ENCODE data around the gene MAP3K15.
"Not testable (repeated sequence)": the region's sequence is repeated elsewhere in the genome, so short reads cannot be mapped to it uniquely, and the experiment has no call there.

Gene MAP3K15

GRCh38 chrX:19539665-19540064 is 24.4 kb upstream of the MAP3K15 start:
- H3K27ac ChIP-seq = no peak overlapping the region
- no peak for DNase-seq (ENCODE audit: low read depth, low spot score)

DNA sequence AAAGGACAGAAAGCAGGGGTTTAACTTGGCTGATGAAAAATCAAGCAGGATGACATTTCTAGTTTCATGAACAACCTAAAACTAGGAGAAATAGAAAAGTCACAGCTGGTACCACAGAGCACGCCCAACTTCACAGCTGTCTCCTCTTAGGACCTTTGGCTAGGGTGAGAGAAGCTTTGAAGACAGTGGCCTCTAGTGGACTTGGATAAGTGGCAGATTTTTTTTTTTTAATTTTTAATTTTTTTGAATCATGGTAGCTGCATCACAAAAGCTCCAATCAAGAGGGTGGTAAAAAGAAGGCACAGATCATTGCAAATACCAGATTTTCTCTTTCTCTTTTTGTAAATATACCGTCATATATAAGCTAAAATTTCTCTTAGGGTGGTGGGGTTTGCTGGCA is 20.2 kb upstream of the MAP3K15 start:
- no peak overlapping the region for H3K27ac ChIP-seq
- DNase-seq (ENCODE audit: low read depth, low spot score) = no peak

DNA sequence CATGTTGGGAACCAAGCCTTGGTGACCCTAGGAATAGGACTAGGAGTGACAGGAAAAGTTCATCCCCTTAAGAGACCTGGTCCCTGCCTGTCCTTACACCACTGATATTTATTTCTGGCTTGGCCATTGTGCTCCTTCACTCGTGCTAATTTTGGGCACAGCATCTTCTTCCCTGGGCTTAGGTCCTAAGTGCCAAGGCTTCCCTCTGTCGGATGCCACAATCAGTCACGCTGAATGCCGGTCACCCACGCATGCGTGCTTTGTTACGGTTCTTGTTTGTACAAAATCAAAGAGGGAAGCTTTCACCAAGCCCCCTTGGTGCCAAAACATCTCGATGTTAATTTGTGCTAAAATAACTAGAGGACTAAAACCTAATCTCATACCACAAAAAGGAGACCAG is 17.4 kb upstream of the MAP3K15 start:
- no peak for DNase-seq (ENCODE audit: low read depth, low spot score)
- H3K27ac ChIP-seq = no peak overlapping the region

DNA sequence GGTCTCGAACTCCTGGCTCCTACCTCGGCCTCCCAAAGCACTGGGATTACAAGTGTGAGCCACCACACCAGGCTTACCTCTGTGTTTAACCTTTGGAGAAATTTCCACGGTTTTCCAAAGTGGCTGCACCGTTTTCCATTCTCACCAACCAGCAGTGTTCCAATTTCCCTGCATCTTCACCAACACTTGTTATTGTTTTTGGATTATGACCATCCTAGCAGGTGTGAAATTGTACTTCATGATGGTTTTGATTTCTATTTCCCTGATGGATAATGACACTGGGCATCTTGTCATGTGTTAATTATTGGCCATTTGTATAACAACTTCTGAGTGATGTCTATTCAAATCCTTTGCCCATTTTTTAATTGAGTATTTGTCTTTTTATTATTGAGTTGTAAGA is 2.7 kb upstream of the MAP3K15 start:
- DNase-seq (ENCODE audit: low read depth, low spot score) = no peak
- H3K27ac ChIP-seq = no peak overlapping the region

GRCh38 chrX:19515615-19516105 is 352 bp upstream of the MAP3K15 start:
- H3K27ac ChIP-seq = no peak overlapping the region
- no peak for DNase-seq (ENCODE audit: low read depth, low spot score)

- no peak for DNase-seq (ENCODE audit: low read depth, low spot score)
- no peak overlapping the region for H3K27ac ChIP-seq
Observed at GRCh38 chrX:19513383-19513782, 1.9 kb downstream of the MAP3K15 start.

DNA sequence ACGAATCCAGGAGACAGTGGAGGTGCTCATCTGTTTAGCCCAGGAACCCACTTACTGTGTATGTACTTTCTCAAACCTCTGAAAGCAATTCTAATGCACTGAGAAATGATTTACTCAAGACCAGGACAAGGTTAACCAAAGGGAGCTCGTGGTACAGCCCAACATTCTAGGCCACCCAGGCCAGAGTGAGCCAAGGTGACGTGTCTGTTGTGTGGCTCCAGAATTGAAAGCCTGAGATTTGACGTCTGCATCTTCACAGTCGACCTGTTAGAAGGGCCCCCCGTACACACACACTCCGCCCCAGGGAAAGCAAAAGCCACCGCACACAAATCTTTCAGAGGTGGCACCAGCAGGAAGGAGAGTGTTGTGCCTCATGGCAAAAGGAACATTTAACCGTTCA is 2.3 kb downstream of the MAP3K15 start:
- H3K27ac ChIP-seq = no peak overlapping the region
- DNase-seq (ENCODE audit: low read depth, low spot score) = no peak

DNA sequence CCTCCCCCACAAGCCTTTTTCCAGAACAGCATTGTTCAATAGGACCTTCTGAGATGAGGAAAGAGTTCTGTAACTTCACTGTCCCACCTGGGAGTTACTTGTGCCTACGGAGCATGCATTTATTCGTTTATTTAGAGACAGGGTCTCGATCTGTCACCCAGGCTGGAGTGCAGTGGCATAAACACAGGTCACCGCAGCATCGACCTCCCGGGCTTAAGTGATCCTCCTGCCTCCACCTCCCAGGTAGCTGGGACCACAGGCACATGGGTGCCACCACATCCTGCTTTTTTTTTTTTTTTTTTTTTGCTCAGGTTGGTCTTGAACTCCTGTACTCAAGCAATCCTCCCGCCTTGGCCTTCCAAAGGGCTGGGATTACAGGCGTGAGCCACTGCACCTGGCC is 2.9 kb downstream of the MAP3K15 start:
- no peak overlapping the region for H3K27ac ChIP-seq
- no peak for DNase-seq (ENCODE audit: low read depth, low spot score)

GRCh38 chrX:19511796-19512195 is 3.5 kb downstream of the MAP3K15 start:
- DNase-seq (ENCODE audit: low read depth, low spot score); H3K27ac ChIP-seq: not testable (repeated sequence)

DNA sequence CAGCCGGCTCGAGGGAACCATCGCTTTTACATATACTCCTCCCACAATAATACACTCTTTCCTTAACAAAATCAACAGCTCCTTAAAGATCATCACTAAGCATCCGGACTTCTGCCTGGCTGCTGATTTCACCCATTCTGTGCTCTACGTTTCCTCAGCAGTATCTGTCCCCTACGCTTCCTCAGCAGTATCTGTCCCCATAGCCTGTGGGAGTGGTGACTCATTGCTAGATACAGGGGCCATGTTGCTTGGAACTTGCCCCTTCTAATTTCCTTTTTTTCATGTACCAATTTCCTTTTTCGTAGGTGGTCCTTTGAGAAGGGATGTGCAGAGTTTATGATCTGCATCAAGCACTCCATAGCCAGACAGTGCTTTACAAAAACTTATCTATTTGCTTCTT is 18.6 kb downstream of the MAP3K15 start:
- DNase-seq (ENCODE audit: low read depth, low spot score) = no peak
- H3K27ac ChIP-seq = no peak overlapping the region

GRCh38 chrX:19487520-19488200 is 27.6 kb downstream of the MAP3K15 start:
- H3K27ac ChIP-seq = no peak overlapping the region
- DNase-seq (ENCODE audit: low read depth, low spot score) = no peak

DNA sequence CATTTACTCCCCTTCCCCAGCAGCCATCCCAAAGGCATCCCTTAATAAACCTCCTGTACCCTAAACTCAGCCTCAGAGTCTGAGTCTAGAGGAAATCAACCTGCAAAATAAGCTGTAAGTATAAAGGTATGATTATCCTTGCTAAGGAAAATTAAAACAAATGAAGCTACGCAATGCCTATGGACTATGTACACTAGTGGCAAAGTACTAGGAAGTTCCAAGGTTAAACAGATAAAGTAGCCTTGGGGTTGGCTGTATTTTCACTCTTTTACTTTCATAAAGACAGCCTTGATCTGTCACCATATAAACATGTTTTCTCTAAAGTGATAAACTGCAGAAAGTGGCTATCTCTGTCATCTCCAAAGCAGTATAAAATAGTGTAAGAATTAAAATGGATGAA is 35.9 kb downstream of the MAP3K15 start:
- H3K27ac ChIP-seq = no peak overlapping the region
- no peak for DNase-seq (ENCODE audit: low read depth, low spot score)

- H3K27ac ChIP-seq = not testable (repeated sequence)
Observed at GRCh38 chrX:19468383-19468782, 46.9 kb downstream of the MAP3K15 start.

GRCh38 chrX:19462879-19463278 is 52.4 kb downstream of the MAP3K15 start:
- no peak for DNase-seq (ENCODE audit: low read depth, low spot score)
- H3K27ac ChIP-seq = no peak overlapping the region

More at GRCh38 chrX:19468383-19468782, 46.9 kb downstream of the MAP3K15 start:
- DNase-seq (ENCODE audit: low read depth, low spot score) = not testable (repeated sequence)

DNA sequence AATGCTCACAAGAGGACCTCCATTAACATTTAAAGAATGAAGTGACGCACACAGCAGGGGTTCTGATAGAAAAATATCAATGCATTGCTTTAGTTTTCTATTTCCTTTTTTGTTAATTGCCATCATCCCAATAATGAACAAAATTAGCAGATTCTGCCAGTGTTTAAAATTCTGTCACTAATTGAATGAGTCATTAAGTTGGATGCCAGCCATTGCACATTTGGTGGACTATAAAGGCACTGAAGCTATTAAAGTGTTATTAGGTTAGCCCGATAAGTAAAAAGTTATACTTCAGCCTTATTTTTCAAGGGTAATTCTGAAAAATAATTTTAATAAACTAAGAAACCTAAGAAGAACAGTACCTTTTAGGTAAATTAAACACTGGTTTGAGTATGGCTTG is 53.1 kb downstream of the MAP3K15 start:
- DNase-seq (ENCODE audit: low read depth, low spot score) = no peak
- H3K27ac ChIP-seq = no peak overlapping the region

- no peak overlapping the region for H3K27ac ChIP-seq
- DNase-seq (ENCODE audit: low read depth, low spot score) = no peak
Observed at GRCh38 chrX:19457662-19458061, 57.6 kb downstream of the MAP3K15 start.

DNA sequence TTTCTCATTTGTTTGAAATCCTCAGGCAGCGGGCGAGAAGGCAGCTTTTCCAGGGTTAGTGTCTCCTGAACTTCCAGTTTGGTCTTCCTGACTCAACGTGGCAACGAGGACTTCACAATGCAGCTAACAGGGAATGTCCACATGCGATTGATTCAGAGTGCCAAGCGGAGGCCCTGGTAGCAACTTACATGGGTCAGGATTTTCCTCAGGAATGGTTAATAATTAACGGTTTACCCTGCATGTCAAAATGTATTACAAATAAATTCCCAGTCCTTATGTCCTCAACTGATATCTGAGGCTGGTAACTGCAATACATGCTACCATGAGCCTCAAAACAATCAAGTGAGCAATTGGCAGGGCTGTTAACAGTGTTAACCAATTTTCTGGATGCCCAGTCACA is 67.2 kb downstream of the MAP3K15 start:
- no peak overlapping the region for H3K27ac ChIP-seq
- DNase-seq (ENCODE audit: low read depth, low spot score) = no peak

GRCh38 chrX:19446397-19446796 is 68.9 kb downstream of the MAP3K15 start:
- no peak for DNase-seq (ENCODE audit: low read depth, low spot score)
- no peak overlapping the region for H3K27ac ChIP-seq

- not testable (repeated sequence) for DNase-seq (ENCODE audit: low read depth, low spot score); H3K27ac ChIP-seq
Observed at GRCh38 chrX:19445772-19446171, 69.5 kb downstream of the MAP3K15 start.

DNA sequence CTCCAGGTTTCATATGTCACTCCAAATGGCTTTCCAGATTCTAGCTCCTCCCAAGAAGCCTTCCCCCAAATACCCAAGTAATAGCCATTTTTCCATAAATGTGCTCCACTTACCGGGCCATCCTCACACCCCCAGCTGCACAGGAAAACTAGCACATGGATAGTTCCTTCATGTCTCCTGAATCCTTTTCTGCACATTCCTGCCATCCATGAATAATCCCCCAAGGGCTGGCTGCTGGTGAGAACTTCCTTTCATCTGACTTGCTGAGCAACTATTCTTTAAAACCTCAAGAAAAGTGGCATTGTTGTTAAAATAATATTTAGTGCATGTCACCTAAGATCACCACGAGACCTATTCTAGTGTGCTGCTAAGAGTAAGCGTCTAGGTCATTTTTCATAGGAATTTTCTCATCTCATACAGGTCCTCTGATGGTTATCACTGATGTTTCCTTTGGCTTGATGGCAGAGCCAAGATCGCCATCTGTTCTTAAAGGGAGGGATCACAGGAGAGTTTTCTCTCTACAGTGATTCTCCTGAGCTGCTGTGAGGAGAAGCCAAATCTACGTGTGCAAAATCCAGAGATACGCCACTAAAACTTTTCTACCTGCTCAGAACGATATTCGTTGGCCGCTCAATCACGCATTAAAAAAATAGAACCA is 71.3 kb downstream of the MAP3K15 start:
- DNase-seq (ENCODE audit: low read depth, low spot score) = no peak
- H3K27ac ChIP-seq = no peak overlapping the region

DNA sequence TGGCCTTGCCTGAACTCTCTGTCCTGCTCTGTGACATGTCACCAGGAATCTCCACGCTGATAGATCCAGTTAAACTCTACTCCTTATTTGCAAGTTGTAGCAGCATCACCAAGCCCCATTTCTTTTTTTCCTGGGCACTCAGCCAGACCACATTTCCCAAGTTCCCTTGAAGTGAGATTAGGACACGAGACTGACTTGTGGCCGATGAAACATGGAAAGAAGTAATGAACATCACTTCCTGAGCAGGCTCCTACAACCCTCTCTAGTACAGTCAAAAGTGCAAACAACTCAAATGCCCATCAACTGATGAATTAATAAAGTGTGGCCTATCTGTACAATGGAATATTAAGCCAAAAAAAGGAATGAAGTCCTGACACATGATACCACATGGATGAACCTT is 74.6 kb downstream of the MAP3K15 start:
- no peak overlapping the region for H3K27ac ChIP-seq
- no peak for DNase-seq (ENCODE audit: low read depth, low spot score)

- not testable (repeated sequence) for H3K27ac ChIP-seq; DNase-seq (ENCODE audit: low read depth, low spot score)
Observed at GRCh38 chrX:19422661-19423060, 92.6 kb downstream of the MAP3K15 start.
